22Rv1 (cell line): ENCODE results near the gene LRRC57.

Experiments used
- CTCF ChIP-seq: fragments of 450-650 bp; IDR thresholded peaks from 2 replicates; pipeline ENCODE4 v1.5.1; 2017; ENCODE audit warnings: mild to moderate bottlenecking
- ZFX ChIP-seq: fragments of 450-650 bp; IDR thresholded peaks from 2 replicates; pipeline ENCODE4 v1.6.1; 2017; ENCODE audit warnings: antibody characterized with exemption, borderline replicate concordance

- TF ChIP-seq CTCF (no peak), ZFX (no peak)
These were observed 53.0 kb downstream of the LRRC57 start, which contains the start of gene SNAP23 for GRCh38 chr15:42495361-42496212.
